K562 (cell line): ENCODE data around the gene COQ4. TPM values are rescaled to one million over a fixed set of nuclear protein-coding genes. Genes with fewer than 3 reads are reported as not detected.

Source experiments
- CAMTA2 ChIP-seq: fragments of 250-450 bp; sonication (Bioruptor Pico); conservative IDR thresholded peaks from 2 replicates; pipeline ENCODE4 v1.5.1; 2022
- GMEB1 ChIP-seq: fragments of 250-450 bp; sonication (Bioruptor Pico); IDR thresholded peaks from 2 replicates; pipeline ENCODE4 v1.4.0; 2020; ENCODE audit warnings: mild to moderate bottlenecking
- GTF2E2 ChIP-seq: fragments of 200-800 bp; sonication (Bioruptor generic); IDR thresholded peaks from 2 replicates; pipeline ENCODE4 v1.6.1; 2016; ENCODE audit warnings: missing genetic modification characterization, missing compliant biosample characterization
- JUN ChIP-seq, 2 experiments: sonication (generic) in 1 of 2; formaldehyde crosslinking in 1 of 2; IDR thresholded peaks; 2 replicates each; pipeline versions ENCODE4 v1.6.1 to v1.8.0; 2012 to 2022; ENCODE audit warnings: borderline replicate concordance in 2 of 2, mild to moderate bottlenecking in 2 of 2, improper control_type of control experiment in 1 of 2, low read depth in 1 of 2, low read length in 1 of 2, missing genetic modification reagents in 1 of 2
- JUND ChIP-seq, 2 experiments: IDR thresholded peaks; 2 replicates in 1 of 2; 3 replicates in 1 of 2; pipeline ENCODE4 v1.6.1; 2011; ENCODE audit warnings: borderline replicate concordance in 2 of 2, low read depth in 2 of 2, low read length in 2 of 2, improper control_type of control experiment in 1 of 2, missing biosample characterization in 1 of 2, missing genetic modification characterization in 1 of 2, missing genetic modification reagents in 1 of 2
- MAFK ChIP-seq: IDR thresholded peaks from 2 replicates; pipeline ENCODE4 v1.6.1; 2011; ENCODE audit warnings: low read length, improper control_type of control experiment
- MED1 ChIP-seq: sonication (generic); formaldehyde crosslinking; IDR thresholded peaks from 2 replicates; pipeline ENCODE4 v1.8.1; 2023; ENCODE audit warnings: missing genetic modification reagents, borderline replicate concordance
- MXD1 ChIP-seq: fragments of 250-450 bp; sonication (Bioruptor Pico); IDR thresholded peaks from 2 replicates; pipeline ENCODE4 v1.8.0; 2021; ENCODE audit warnings: borderline replicate concordance, mild to moderate bottlenecking, moderate library complexity; ENCODE audit not compliant: poor library complexity, severe bottlenecking
- NFYB ChIP-seq: IDR thresholded peaks from 2 replicates; pipeline ENCODE4 v1.6.1; 2011; ENCODE audit warnings: mild to moderate bottlenecking, moderate library complexity; ENCODE audit not compliant: insufficient read length; ENCODE audit errors: extremely low read depth
- NR2C1 ChIP-seq, 2 experiments: fragments of 450-650 bp; IDR thresholded peaks; 2 replicates each; pipeline ENCODE4 v1.6.1; 2017; ENCODE audit warnings: mild to moderate bottlenecking in 2 of 2, antibody characterized with exemption in 1 of 2, inconsistent platforms in 1 of 2, missing compliant biosample characterization in 1 of 2, missing genetic modification characterization in 1 of 2
- NR2F6 ChIP-seq: fragments of 450-650 bp; formaldehyde crosslinking; IDR thresholded peaks from 2 replicates; pipeline ENCODE4 v1.4.0; 2020; ENCODE audit warnings: mild to moderate bottlenecking
- NR4A1 ChIP-seq, 2 experiments: fragments of 250-450 bp in 1 of 2; fragments of 450-650 bp in 1 of 2; sonication (Bioruptor Pico) in 1 of 2; IDR thresholded peaks; 2 replicates each; pipeline versions ENCODE4 v1.4.0 to v1.6.1; 2016 to 2020; ENCODE audit warnings: mild to moderate bottlenecking in 2 of 2, missing compliant biosample characterization in 1 of 2, missing genetic modification characterization in 1 of 2, moderate library complexity in 1 of 2
- RAD51 ChIP-seq: fragments of 450-650 bp; IDR thresholded peaks from 2 replicates; pipeline ENCODE4 v1.7.1; 2016; ENCODE audit warnings: low read depth, mild to moderate bottlenecking, borderline replicate concordance
- TCF7L2 ChIP-seq: fragments of 150-350 bp; IDR thresholded peaks from 2 replicates; pipeline ENCODE4 v1.6.1; 2016; ENCODE audit warnings: low read depth, mild to moderate bottlenecking, low read length, moderate library complexity
- YY1 ChIP-seq, 3 experiments: IDR thresholded peaks; 2 replicates each; pipeline ENCODE4 v1.6.1; 2011; ENCODE audit warnings: low read length in 2 of 3, mild to moderate bottlenecking in 2 of 3, moderate library complexity in 2 of 3, borderline replicate concordance in 1 of 3, control low read depth in 1 of 3, low read depth in 1 of 3; ENCODE audit not compliant: insufficient read depth in 3 of 3, insufficient replicate concordance in 2 of 3, control insufficient read depth in 1 of 3, insufficient read length in 1 of 3; ENCODE audit errors: extremely low read depth in 1 of 3
- ZBTB7A ChIP-seq: IDR thresholded peaks from 2 replicates; pipeline ENCODE4 v1.6.1; 2011; ENCODE audit warnings: low read depth, mild to moderate bottlenecking, low read length, moderate library complexity, borderline replicate concordance; ENCODE audit not compliant: control insufficient read depth
- ZC3H11A ChIP-seq: IDR thresholded peaks from 2 replicates; pipeline ENCODE4 v1.6.1; 2012; ENCODE audit warnings: low read depth, low read length, improper control_type of control experiment
- ZNF511 ChIP-seq: sonication (generic); formaldehyde crosslinking; IDR thresholded peaks from 2 replicates; pipeline ENCODE4 v1.8.0; 2022; ENCODE audit warnings: mild to moderate bottlenecking, missing genetic modification reagents
- ZNF717 ChIP-seq: fragments of 250-450 bp; sonication (Bioruptor Pico); IDR thresholded peaks from 2 replicates; pipeline ENCODE4 v1.5.0; 2021
- polyA plus RNA-seq, 8 experiments: library from polyadenylated mRNA; depleted of rRNA in 4 of 8; stranded (reverse) in 5 of 8; unstranded in 3 of 8; fragments of >200 nt; fragmentation: Nextera tagmentation in 2 of 8; fragmentation: Illumina TruSeq in 1 of 8; extraction: Ambion mirVana in 2 of 8; extraction: Trizol in 1 of 8; gene quantifications; 2 replicates each; pipeline versions ENCODE4 v1.2.1 to v1.2.3, GENCODE V29; 2011 to 2014; ENCODE audit warnings: inconsistent platforms in 1 of 8, missing spikeins in 1 of 8
- total RNA-seq, 7 experiments: library from RNA; depleted of rRNA in 6 of 7; stranded (reverse); fragments of >200 nt in 6 of 7; fragmentation: Illumina TruSeq in 2 of 7; extraction: Trizol in 2 of 7; gene quantifications; 2 replicates each; pipeline versions ENCODE4 v1.2.1 to v1.2.3, GENCODE V29; 2011 to 2021; ENCODE audit warnings: low replicate concordance in 1 of 7
- TF ChIP-seq, protein P1 (sequence below): conservative IDR thresholded peaks from 2 replicates; pipeline ENCODE4 v1.6.1; 2011; ENCODE audit warnings: low read depth, mild to moderate bottlenecking, low read length; ENCODE audit not compliant: control insufficient read depth

Gene COQ4
- total and polyA plus RNA-seq, 9 of the 15 experiments (the other 6 are each of a cell fraction or from before 2014, with no cell fraction given) = 9.1 to 135 (median 67.2) TPM

DNA sequence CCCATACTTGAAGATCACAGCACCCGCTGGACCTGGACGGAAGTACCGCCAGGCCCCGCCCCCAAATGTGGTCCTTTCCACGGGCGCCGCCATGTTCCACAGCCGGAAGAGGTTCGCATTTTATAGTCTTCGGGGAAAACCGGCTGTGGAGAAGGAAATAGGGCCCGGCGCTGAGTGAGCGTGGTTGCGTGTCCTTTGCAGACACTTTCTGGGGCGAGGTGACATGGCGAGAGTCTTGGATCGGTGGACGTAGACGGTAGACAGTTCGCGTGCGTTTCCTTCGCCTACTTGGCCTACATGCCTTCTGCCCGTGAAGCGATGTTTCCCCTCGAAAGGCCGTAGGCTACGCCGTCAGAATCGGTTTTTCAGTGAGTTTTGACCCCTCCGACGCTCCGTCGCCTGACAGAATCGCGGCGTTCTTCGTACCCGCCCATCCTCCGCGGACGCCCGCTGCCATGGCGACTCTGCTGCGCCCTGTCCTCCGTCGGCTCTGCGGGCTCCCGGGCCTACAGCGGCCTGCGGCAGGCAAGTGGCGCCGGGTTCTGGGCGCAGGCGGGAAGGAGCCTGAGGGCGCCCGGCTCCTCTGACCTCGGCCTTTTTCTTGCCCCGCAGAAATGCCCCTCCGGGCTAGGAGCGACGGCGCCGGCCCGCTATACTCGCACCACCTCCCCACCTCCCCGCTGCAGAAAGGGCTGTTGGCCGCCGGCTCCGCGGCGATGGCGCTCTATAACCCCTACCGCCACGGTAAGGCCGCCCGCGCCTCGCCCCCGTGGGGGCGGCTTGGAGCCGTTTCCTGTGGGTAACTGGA lies at the start of gene COQ4, which contains the start of gene TRUB2 (continued):
- TF ChIP-seq JUND (IDR thresholded peaks at IDR 0.05; ENCODE audit: borderline replicate concordance, low read depth, low read length) = peak; percentile 87
- TF ChIP-seq JUND (tag; IDR thresholded peaks at IDR 0.05; ENCODE audit: borderline replicate concordance, low read depth, low read length) = peak; percentile 90; the same call in 2 of the 3 replicates
- peak; percentile 100 for TF ChIP-seq MXD1
- peak in 2 of 3 experiments; percentile 98 to 99 for TF ChIP-seq YY1 (IDR thresholded peaks at IDR 0.05; ENCODE audit: borderline replicate concordance in 1 of 3, control insufficient read depth in 1 of 3, extremely low read depth in 1 of 3, insufficient read depth in 3 of 3, insufficient read length in 1 of 3, insufficient replicate concordance in 2 of 3, low read depth in 1 of 3, low read length in 2 of 3)
- TF ChIP-seq MED1 (CRISPR knock-in tag) = no peak
- TF ChIP-seq CAMTA2 (CRISPR knock-in tag) = no peak
- TF ChIP-seq JUN (IDR thresholded peaks at IDR 0.05; ENCODE audit: borderline replicate concordance, low read depth, low read length) = peak; percentile 95
- TF ChIP-seq JUN (CRISPR knock-in tag; IDR thresholded peaks at IDR 0.05; ENCODE audit: borderline replicate concordance) = no peak
- TF ChIP-seq, protein P1, sequence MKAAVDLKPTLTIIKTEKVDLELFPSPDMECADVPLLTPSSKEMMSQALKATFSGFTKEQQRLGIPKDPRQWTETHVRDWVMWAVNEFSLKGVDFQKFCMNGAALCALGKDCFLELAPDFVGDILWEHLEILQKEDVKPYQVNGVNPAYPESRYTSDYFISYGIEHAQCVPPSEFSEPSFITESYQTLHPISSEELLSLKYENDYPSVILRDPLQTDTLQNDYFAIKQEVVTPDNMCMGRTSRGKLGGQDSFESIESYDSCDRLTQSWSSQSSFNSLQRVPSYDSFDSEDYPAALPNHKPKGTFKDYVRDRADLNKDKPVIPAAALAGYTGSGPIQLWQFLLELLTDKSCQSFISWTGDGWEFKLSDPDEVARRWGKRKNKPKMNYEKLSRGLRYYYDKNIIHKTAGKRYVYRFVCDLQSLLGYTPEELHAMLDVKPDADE = no peak
- no peak for TF ChIP-seq NFYB
- no peak for TF ChIP-seq ZNF717 (CRISPR knock-in tag)
- TF ChIP-seq MAFK = peak; percentile 52
- TF ChIP-seq NR2F6 (CRISPR knock-in tag) = peak; percentile 91; the same call in 1 of the 2 replicates
- TF ChIP-seq RAD51 = no peak
- peak; percentile 98 for TF ChIP-seq ZC3H11A
- TF ChIP-seq GTF2E2 (tag) = no peak
- TF ChIP-seq NR4A1 (CRISPR knock-in tag; IDR thresholded peaks at IDR 0.05) = peak; percentile 91; the same call in 1 of the 2 replicates
- TF ChIP-seq NR4A1 (tag; IDR thresholded peaks at IDR 0.05) = peak; percentile 96
- no peak for TF ChIP-seq ZBTB7A
- TF ChIP-seq NR2C1 (IDR thresholded peaks at IDR 0.05) = no peak
- TF ChIP-seq NR2C1 (tag; IDR thresholded peaks at IDR 0.05) = no peak
- TF ChIP-seq TCF7L2 = peak; percentile 82
- TF ChIP-seq ZNF511 (CRISPR knock-in tag) = no peak
- peak; percentile 91 for TF ChIP-seq GMEB1 (CRISPR knock-in tag)
